Smooth muscle cell of trachea (primary cell): ENCODE measurements around the gene EPX. TPM values are rescaled to one million over a fixed set of nuclear protein-coding genes. Genes with fewer than 3 reads are reported as not detected.

Experiments used
- total RNA-seq: library from RNA; depleted of rRNA; stranded (reverse); fragments of >200 nt; gene quantifications from 2 replicates; pipeline ENCODE4 v1.2.1, GENCODE V29; 2014

Gene EPX
- total RNA-seq = not detected in 2 replicates

GRCh38 chr17:58192612-58193011 lies at the start of gene EPX:
Gene EPX (plus strand): TSS chr17:58192726. CDS start chr17:58192847, 121 bp downstream.

GRCh38 chr17:58147930-58148434 lies 44.5 kb upstream of the EPX start, which contains the start of gene OR4D1:
Gene OR4D1 (plus strand): TSS chr17:58148384. CDS start chr17:58155154, 6,770 bp downstream.

GRCh38 chr17:58166682-58167081 lies 25.8 kb upstream of the EPX start, which contains the start of gene OR4D2:
Gene OR4D2 (plus strand): TSS chr17:58166982. CDS start chr17:58169656, 2,674 bp downstream.

GRCh38 chr17:58219007-58219788 lies 26.7 kb downstream of the EPX start, which contains the start of gene MKS1:
Gene MKS1 (minus strand): TSS chr17:58219255. CDS start chr17:58219230, 25 bp downstream.

GRCh38 chr17:58238147-58238634 lies 45.7 kb downstream of the EPX start, which contains the start of gene LPO:
Gene LPO (plus strand): TSS chr17:58238584. CDS start chr17:58242980, 4,396 bp downstream.

Other genes starting within 250 kb of the EPX start
- 14.0 and 14.4 TPM in 2 replicates for gene CUEDC1, start 237.3 kb upstream of the EPX start, total RNA-seq
- 33.7 and 37.2 TPM in 2 replicates for gene VEZF1, start 204.5 kb upstream of the EPX start, total RNA-seq
- gene SRSF1, start 185.5 kb upstream of the EPX start, total RNA-seq = 309 and 476 TPM in 2 replicates
- 15.1 and 22.0 TPM in 2 replicates for gene DYNLL2, start 109.3 kb upstream of the EPX start, total RNA-seq
- under 0.01 TPM in 1 of 2 replicates, not detected in the other for gene OR4D1, start 44.3 kb upstream of the EPX start, total RNA-seq
- not detected in 2 replicates for gene OR4D2, start 25.7 kb upstream of the EPX start, total RNA-seq
- 13.1 and 19.5 TPM in 2 replicates for gene MKS1, start 26.5 kb downstream of the EPX start, total RNA-seq
- not detected in 2 replicates for gene LPO, start 45.9 kb downstream of the EPX start, total RNA-seq
- 0.15 and 0.17 TPM in 2 replicates for gene MPO, start 88.2 kb downstream of the EPX start, total RNA-seq
- gene TSPOAP1, start 136.1 kb downstream of the EPX start, total RNA-seq = 0.15 and 0.50 TPM in 2 replicates
- gene SUPT4H1, start 159.5 kb downstream of the EPX start, total RNA-seq = 36.2 and 48.4 TPM in 2 replicates
- under 0.01 TPM in 2 replicates for gene RNF43, start 224.8 kb downstream of the EPX start, total RNA-seq